Activated CD4-positive, alpha-beta T cell treated with anti-CD3 and anti-CD28 coated beads, Interleukin-2, Interleukin-4, amounts not matched to agents 100 ng/mL and 50 ng/mL, durations not matched to agents 16 hours and 8 hours (primary cell): ENCODE measurements around the gene SCAPER.
A peak's percentile ranks its signal among the peaks of the same experiment; 100 is the strongest.
"Not testable (repeated sequence)": the region's sequence is repeated elsewhere in the genome, so short reads cannot be mapped to it uniquely, and the experiment has no call there.

ENCODE experiments used
- DNase-seq: peaks from one replicate; pipeline ENCODE4 v3.0.0-alpha.2; 2020; ENCODE audit warnings: low spot score

SCAPER gene

DNA sequence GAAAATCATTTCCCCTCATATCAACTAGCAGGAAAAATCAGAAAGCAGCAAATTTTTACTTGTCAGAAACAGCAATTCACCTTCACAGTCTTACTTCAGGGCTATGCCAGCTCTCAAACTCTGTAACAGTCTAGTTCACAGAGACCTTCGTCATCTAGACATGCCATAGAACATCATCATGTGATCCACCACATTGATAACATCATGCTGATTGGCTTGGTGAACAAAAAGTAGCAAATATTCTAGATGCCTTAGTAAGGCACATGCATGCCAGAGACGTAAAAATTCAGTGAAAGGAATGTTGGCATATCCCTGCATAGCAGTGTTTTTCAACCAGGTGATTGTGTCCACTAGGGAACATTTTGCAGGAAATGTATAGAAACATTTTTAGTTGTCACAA is 8.6 kb upstream of the SCAPER start:
- no peak for DNase-seq

DNA sequence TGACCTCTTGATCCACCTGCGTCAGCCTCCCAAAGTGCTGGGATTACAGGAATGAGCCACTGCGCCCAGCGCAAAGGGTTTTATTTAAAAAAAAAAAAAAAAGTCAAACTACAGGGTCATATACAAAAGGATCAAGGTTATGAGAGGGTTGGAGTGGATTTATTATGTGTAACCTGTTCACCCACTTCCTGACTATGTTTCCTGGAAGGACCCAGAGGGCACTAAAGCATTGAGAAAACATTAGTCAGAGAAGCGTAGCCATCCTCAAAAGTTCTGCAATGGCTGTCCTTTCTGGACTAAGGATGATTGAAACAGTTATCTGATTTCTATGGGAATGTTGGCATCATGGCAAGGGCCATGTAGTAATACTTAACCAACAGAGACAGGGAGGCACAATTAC is 7.3 kb upstream of the SCAPER start:
- DNase-seq: no peak

DNA sequence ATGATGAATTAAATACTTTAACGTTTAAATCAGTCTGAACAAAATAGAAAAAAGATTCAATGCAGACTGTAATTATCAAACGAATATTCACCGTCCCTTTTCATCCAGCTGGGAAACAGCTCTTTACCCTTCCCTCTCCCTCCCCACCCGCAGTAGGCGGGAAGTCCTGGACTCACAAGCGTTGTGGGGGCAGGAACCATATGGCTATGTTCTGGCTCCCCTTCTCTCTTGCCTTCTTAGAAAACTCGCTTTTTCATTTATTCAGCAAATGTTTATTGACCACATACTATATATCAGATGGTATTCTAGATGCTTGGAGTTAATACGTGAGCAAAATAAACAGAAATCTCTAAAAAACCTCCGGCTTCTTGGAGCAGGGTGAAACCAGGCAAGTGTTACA is 715 bp upstream of the SCAPER start:
- no peak for DNase-seq

DNA sequence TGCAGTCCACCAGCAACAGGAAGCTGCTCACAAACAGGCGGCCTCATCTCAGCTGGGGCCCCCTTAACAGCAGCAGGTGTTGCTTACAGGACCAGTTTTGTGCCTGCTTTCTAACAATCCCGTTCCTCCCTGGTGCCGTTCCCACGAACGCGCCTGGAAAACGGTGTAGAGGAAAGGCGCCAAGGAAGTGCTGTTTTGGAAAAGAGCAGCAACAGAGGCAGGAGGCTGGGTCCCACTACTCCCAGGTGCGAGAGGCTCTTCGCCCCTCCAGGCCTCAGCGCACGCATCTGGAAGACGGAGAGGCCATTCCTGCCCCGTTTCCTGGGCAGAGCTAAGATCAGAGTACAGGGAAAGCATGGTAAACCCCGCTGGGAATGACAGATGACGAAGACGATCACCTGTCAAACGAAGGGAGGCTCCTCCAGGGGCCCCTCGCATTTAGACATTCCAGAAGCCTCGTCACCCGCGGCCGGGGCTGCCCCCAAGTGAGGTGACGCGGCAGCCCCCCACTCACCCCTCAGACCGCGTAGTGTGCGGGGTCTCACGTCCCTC is 603 bp downstream of the SCAPER start:
- DNase-seq: peak; percentile 11

DNA sequence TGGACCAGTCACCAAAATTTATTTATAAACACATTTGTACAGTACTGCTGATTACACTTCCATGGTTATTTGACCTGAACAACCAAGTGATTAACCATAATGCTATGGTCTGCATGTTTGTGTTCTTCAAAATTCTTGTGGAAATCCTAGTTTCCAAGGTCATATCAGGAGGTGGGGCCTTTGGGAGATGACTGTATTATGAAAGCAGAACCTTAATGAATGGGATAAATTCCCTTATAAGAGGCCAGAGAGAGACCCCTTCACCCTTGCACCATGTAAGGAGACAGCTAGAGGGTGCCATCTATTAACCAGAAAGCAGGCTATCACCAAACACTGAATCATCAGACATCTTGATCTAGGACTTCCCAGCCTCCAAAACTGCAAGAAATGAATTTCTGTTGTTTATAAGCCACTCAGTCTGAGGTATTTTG is 1.9 kb downstream of the SCAPER start:
- peak; percentile 36 for DNase-seq

DNA sequence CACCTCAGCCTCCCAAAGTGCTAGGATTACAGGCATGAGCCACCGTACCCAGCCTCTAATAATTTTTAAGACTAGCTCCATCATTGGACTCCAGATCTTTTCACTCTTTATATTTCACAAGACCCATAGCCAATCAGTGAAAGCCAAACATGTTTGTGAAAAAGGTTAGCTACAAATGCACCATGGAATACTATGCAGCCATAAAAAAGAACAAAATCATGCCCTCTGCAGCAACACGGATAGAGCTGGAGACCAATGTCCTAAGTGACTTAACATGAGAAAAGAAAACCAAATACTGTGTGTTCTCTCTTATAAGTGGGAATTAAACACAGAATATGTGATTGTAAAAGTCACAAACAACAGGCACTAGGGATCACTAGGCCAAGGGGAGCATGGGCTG is 3.2 kb downstream of the SCAPER start:
- DNase-seq: no peak

DNA sequence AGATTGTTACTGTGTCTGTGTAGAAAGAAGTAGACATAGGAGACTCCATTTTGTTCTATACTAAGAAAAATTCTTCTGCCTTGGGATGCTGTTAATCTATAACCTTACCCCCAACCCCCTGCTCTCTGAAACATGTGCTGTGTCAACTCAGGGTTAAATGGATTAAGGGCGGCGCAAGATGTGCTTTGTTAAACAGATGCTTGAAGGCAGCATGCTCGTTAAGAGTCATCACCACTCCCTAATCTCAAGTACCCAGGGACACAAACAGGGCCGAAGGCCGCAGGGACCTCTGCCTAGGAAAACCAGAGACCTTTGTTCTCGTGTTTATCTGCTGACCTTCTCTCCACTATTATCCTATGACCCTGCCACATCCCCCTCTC is 5.2 kb downstream of the SCAPER start:
- DNase-seq: not testable (repeated sequence)

DNA sequence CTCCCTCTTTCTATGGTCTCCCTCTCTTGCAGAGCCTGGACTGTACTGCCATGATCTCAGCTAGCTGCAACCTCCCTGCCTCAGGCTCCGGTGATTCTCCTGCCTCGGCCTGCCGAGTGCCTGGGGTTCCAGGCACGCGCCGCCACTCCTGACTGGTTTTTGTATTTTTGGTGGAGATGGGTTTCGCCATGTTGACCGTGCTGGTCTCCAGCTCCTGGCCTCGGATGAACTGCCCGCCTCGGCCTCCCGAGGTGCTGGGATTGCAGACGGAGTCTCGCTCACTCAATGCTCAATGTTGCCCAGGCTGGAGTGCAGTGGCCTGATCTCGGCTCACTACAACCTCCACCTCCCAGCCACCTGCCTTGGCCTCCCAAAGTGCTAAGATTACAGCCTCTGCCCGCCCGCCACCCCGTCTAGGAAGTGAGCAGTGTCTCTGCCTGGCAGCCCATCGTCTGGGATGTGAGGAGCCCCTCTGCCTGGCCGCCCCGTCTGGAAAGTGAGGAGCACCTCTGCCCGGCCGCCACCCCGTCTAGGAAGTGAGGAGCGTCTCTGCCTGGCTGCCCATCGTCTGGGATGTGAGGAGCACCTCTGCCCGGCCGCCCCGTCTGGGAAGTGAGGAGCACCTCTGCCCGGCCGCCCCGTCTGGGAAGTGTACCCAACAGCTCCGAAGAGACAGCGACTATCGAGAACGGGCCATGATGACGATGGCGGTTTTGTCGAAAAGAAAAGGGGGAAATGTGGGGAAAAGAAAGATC is 5.8 kb downstream of the SCAPER start:
- DNase-seq: not testable (repeated sequence)

DNA sequence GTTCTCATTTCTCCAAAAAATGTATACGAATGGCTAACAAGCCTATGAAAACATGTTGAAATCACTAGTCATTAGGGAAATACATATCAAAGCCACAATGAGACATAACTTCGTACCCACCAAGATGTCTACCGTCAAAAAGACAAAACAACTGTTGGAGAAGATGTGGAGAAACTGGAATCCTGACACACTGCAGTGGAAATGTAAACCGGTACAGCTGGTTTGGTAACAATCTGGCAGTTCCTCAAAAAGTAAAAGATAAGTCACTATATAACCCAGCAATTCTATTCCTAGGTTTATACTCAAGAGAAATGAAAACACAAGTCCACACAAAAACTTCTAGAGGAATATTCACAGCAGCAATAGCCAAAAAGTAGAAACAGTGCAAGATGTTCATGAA is 7.0 kb downstream of the SCAPER start:
- DNase-seq: no peak

DNA sequence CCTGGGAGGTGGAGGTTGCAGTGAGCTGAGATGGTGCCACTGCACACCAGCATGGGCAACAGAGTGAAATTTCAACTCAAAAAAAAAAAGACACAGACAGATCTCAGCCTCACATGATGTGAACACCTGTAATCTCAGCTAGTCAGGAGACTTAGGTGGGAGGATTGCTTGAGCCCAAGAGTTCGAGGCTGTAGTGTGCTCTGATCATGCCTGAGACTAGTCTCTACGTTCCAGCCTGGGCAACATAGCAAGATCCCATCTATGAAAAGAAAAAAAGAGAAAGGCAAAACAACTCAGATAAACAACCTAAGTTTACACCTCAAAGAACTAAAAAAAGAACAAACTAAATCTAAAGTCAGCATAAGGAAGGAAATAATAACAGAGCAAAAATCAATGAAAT is 11.0 kb downstream of the SCAPER start:
- DNase-seq: no peak

DNA sequence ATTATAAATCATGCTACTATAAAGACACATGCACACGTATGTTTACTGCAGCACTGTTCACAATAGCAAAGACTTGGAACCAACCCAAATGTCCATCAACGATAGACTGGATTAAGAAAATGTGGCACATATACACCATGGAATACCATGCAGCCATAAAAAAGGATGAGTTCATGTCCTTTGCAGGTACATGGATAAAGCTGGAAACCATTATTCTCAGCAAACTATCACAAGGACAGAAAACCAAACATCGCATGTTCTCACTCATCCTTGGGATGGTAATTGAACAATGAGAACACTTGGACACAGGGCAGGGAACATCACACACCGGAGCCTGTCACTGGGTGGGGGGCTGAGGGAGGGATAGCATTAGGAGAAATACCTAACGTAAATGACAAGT is 12.3 kb downstream of the SCAPER start:
- not testable (repeated sequence) for DNase-seq

DNA sequence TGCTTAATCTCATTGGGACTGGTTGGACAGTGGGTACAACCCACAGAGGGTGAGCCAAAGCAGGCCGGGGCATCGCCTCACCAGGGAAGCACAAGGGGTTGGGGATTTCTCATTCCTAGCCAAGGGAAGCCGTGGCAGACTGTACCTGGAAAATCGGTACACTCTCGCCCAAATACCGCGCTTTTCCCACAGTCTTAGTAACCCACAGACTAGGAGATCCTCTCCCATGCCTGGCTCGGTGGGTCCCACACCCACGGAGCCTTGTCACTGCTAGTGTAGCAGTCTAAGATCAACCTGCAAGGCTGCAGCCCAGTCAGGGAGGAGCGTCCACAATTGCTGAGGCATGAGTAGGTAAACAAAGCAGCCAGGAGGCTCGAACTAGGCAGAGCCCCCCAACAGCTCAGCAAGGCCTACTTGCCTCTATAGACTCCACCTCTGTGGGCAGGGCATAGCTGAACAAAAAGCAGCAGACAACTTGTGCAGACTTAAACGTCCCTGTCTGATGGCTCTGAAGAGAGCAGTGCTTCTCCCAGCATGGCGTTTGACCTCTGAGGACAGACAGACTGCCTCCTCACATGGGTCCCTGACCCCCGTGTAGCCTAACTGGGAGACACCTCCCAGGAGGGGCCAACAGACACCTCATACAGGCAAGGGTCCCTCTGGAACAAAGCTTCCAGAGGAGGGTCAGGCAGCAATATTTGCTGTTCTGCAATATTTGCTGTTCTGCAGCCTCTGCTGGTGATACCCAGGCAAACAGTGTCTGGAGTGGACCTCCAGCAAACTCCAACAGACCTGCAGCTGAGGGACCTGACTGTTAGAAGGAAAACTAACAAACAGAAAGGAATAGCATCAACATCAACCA is 17.6 kb downstream of the SCAPER start:
- DNase-seq: not testable (repeated sequence)

DNA sequence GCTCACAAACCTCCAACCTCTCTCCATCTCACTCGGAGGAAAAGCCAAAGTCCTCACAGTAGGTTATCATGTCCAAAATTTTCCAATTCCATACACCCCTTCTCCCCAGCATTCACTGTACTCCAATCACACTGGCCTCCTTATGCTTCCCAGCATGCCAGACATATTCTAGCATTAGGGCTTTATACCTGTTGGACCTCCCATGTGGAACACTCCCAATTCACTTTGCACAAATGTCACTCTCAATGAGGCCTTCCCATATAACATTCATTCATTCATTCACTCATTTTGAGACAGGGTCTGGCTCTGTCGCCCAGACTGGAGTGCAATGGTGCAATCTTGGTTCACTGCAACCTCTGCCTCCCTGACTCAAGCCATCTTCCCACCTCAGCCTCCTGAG is 19.9 kb downstream of the SCAPER start:
- DNase-seq: no peak

DNA sequence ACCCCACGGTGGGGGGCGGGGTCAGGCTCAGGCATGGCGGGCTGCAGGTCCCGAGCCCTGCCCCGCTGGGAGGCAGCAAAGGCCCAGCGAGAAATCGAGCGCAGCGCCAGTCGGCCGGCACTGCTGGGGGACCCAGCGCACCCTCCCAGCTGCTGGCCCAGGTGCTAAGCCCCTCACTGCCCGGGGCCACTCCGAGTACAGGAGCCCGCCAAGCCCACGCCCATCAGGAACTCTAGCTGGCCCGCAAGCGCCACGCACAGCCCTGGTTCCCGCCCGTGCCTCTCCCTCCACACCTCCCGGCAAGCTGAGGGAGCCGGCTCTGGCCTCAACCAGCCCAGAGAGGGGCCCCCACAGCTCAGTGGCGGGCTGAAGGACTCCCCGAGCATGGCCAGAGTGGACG is 29.2 kb downstream of the SCAPER start:
- no peak for DNase-seq

DNA sequence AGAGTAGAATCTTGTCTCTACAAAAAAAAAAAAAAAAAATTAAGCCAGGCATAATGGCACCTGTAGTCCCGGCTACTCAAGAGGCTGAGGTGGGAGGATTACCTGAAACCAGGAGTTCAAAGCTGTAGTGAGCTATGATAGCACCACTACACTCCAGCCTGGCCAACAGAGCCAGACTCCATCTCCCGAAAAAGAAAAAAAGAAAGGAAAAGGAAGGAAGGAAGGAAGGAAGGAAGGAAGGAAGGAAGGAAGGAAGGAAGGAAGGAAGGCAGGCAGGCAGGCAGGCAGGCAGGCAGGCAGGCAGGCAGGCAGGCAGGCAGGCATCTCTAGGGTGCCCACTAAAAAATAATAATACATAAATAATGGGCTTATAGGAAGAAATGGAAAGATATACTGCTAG is 32.1 kb downstream of the SCAPER start:
- not testable (repeated sequence) for DNase-seq

DNA sequence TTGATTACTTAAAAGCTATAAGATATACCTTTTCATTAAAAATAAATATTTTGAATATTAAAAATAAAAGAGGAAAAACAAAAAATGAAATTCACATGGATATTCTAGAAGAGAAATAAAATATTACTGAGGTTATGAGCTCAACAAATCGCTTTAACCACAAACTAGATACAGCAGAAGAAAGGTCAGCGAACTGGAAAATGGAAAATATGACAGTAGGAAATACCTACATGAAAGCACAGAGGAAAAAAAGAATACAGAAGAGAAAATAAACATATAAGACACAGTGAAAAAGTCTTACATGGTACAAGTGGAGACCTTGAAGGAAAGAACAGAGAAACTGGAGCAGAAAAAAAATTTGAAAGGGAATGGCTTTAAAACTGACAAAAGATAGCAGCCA is 33.2 kb downstream of the SCAPER start:
- DNase-seq: no peak

DNA sequence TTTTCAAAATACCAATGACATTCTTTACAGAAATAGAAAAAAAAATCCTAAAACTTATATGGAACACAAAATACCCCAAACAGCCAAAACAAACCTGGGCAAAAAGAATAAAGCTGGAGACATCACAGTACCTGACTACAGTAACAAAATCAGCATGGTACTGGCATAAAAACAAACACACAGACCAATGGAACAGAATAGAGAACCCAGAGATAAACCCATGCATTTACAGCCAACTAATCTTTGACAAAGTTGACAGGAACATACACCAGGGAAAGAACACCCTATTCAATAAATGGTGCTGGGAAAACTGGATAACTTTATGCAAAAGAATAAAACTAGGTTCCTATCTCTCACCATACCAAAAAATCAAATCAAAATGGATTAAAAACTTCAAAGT is 36.4 kb downstream of the SCAPER start:
- DNase-seq: no peak

DNA sequence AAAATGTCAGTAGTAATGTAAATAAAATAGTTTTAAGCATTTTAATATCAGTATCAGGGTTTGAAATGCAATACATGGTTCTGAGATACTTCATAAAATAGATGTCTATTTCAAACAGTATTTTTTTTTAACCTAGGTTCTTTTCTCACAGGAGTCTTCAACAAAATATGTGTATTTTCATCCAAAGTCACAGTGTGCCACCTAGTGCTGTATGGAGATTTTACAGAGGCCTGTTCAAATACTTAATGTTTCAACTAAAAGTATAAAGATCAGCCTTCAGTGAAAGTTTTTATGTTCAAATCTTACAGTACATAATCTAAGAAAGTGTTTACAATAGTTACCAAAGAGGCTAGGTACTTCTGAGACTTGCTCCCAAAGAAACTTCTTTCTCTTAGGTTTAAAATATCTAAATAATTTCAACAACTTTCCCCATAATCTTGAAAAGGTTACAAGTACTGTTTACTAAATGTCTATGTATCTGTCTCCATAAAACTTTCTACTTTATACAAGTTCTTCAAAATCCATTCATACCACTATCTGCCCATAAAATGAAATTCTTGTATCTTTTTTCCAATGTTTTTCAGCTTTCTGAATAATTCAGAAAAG is 38.3 kb downstream of the SCAPER start:
- peak; percentile 26 for DNase-seq

DNA sequence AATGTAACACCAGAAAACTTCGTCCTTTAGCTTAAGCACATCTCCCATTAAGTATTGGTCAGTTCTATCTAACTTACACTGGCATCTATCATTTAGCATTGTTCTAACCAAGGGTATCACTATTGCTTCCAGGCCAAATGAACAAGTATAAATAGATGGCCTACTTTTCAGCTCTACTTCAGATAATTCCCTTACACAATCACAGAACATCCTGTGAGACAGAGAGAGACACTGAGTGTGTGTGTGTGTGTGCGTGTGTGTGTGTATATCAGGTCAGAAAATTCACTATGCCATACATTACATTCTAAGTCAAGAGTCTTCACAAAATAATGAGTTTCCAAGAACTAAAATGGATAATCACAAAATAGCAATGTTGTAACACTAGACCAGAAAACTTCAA is 39.1 kb downstream of the SCAPER start:
- no peak for DNase-seq

DNA sequence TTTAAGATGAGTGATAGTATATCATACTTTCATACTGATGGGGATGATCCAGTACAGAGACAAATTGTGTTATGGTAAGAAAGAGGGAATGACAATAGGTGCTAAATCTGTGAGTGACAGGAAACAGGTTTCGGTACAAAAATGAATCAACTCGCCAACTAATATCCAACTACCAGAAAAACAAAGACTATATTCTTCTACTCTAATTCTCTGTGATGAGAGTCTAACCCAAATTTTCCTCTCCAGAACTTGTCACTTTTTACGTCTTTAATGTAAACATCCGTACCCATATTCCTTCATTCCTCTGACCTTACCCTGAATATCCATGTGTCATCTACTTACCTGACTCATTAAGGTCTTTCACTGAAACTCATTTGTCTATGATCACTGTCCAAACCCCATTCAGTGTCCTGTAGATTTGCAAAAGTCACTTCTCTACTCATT is 39.6 kb downstream of the SCAPER start:
- peak; percentile 55 for DNase-seq

DNA sequence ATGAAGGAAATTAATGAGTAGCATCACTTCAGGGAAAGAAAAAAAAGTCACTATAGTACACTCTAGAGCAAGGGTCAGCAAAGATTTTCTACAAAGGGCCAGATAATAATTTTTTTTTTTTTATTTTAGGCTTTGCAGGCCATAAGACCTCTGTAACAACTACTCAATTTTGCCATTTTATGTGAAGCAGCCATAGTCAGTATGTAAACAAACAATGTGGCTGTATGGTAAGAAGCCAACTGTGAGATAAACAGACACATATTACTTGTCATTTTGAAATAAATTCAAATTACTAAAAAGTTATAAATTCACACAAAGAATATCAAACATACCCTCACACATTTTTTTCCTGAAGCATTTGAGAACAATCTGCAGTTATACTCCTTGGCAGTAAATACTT is 40.6 kb downstream of the SCAPER start:
- DNase-seq: no peak

DNA sequence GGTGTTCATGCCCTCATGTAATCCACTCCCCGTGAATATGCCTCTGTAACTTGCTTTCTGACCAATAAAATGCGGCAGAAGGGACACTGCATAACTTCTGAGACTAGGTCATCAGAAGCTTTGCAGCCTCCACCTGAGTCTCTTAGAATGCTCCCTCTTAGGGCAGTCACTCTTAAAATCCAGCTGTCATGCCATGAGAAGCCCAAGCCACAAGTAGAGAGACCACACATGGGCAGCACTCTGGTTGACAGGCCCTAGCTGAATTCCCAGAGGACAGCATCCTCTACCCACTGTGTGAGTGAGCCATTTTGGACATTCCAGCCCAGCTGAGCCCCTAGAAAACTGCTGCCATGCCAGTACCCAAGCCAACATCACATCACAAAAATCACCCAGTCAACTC is 41.4 kb downstream of the SCAPER start:
- no peak for DNase-seq

DNA sequence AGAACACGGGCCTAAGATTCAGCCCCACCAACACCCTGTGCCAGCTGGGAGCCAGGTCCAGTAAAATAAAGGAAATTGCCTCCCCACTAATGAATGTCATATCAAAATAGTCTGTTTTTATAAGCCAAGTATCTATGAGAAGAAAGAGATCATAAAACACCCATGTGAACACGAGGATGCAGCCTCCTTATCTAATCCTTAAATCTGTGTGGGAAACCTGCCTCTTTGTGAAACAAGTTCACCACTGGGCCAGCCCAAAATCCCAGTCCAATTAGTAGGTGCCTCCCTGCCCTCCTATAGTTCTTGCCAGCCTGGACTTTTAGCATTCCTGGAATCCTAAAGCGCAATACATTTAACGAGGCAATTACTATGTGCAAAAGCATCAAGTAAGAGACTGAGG is 42.0 kb downstream of the SCAPER start:
- no peak for DNase-seq
